GM18502 (cell line): Measurements from ENCODE around the gene GLB1L2.

Experiments
- ATAC-seq: cut with Tn5 transposase; IDR thresholded peaks from one replicate; pipeline ENCODE4 v1.9.1; 2021; ENCODE audit warnings: mild to moderate bottlenecking; ENCODE audit not compliant: unreplicated experiment, poor library complexity

GLB1L2 gene

GRCh38 chr11:134399293-134399654 is 67.5 kb downstream of the GLB1L2 start:
- no peak for ATAC-seq

GRCh38 chr11:134399996-134400395 is 68.2 kb downstream of the GLB1L2 start:
- ATAC-seq = no peak

GRCh38 chr11:134401825-134402809 is 70.3 kb downstream of the GLB1L2 start:
- no peak for ATAC-seq

- no peak for ATAC-seq
These were observed 71.1 kb downstream of the GLB1L2 start for GRCh38 chr11:134402910-134403309.

- no peak for ATAC-seq
These were observed 73.0 kb downstream of the GLB1L2 start for GRCh38 chr11:134404575-134405341.

GRCh38 chr11:134405436-134405835 is 73.6 kb downstream of the GLB1L2 start:
- ATAC-seq = no peak

GRCh38 chr11:134405841-134406240 is 74.1 kb downstream of the GLB1L2 start:
- no peak for ATAC-seq

GRCh38 chr11:134406264-134407185 is 74.7 kb downstream of the GLB1L2 start:
- no peak for ATAC-seq

GRCh38 chr11:134407321-134407828 is 75.6 kb downstream of the GLB1L2 start:
- ATAC-seq = no peak

- no peak for ATAC-seq
These were observed 76.1 kb downstream of the GLB1L2 start for GRCh38 chr11:134407923-134408322.

GRCh38 chr11:134409552-134410429 is 78.0 kb downstream of the GLB1L2 start:
- ATAC-seq = no peak

GRCh38 chr11:134410766-134411165 is 79.0 kb downstream of the GLB1L2 start:
- no peak for ATAC-seq

- no peak for ATAC-seq
These were observed 80.6 kb downstream of the GLB1L2 start, which contains the start of gene B3GAT1 for GRCh38 chr11:134412203-134413042. Gene B3GAT1 (minus strand): TSS chr11:134412242. CDS start chr11:134387659, 24,583 bp downstream.

GRCh38 chr11:134413043-134413825 is 81.4 kb downstream of the GLB1L2 start:
- no peak for ATAC-seq

- no peak for ATAC-seq
These were observed 82.3 kb downstream of the GLB1L2 start for GRCh38 chr11:134413826-134414731.
